ENCODE results near the gene MDFI. TPM values are rescaled to one million over a fixed set of nuclear protein-coding genes. Genes with fewer than 3 reads are reported as not detected.

Gene MDFI
- total and polyA plus RNA-seq, 2 experiments from 2014 or later: 2.8 to 51.4 TPM

DNA sequence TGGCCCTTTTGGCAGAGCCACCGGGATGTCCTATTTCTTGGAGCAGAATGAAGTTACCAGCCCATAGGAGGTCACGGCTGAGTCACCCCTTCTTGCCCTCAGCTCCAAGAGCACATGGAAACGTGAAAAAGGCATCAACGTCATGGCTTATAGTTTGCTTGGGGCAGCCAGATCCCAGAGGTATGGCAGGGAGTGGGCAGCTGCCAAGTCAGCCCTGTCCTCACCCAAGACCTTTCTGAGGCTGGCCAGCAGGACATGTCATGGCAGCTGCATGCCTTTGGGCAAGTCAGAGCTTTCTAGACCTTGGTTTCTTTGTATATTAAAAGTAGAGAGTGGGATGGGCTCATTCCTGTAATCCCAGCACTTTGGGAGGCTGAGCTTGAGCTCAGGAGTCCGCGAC is 8.2 kb upstream of the MDFI start:
- no peak overlapping the region for H3K4me3 Mint-ChIP-seq
- H3K27ac ChIP-seq (ENCODE audit: low read depth): no peak overlapping the region
- H3K4me1 ChIP-seq (ENCODE audit: insufficient read depth): peaks cover 9% of the 10 kb centered on the region; the same call in 1 of the 2 replicates
- no peak overlapping the region for H3K4me3 ChIP-seq
- H2AFZ ChIP-seq: no peak overlapping the region
- no peaks in the 10 kb centered on the region for H4K20me1 ChIP-seq (replicated peaks; ENCODE audit: insufficient read depth)
- H3K27me3 ChIP-seq (ENCODE audit: insufficient read depth): peaks cover 11% of the 10 kb centered on the region
- 0 out of 2 replicates have a peak, but pooled peaks cover 4% of the 10 kb centered on the region for H3F3A ChIP-seq (replicated peaks; ENCODE audit: low read depth)
- no peak overlapping the region for H3K27ac Mint-ChIP-seq
- H3K36me3 Mint-ChIP-seq (ENCODE audit: low read depth): no peaks in the 10 kb centered on the region
- TF ChIP-seq STAT1 (IDR thresholded peaks at IDR 0.05; ENCODE audit: unreplicated experiment): no peak
- no peak for TF ChIP-seq ZNF331 (CRISPR knock-in tag; IDR thresholded peaks at IDR 0.05; ENCODE audit: low read depth)
- TF ChIP-seq, protein P1, sequence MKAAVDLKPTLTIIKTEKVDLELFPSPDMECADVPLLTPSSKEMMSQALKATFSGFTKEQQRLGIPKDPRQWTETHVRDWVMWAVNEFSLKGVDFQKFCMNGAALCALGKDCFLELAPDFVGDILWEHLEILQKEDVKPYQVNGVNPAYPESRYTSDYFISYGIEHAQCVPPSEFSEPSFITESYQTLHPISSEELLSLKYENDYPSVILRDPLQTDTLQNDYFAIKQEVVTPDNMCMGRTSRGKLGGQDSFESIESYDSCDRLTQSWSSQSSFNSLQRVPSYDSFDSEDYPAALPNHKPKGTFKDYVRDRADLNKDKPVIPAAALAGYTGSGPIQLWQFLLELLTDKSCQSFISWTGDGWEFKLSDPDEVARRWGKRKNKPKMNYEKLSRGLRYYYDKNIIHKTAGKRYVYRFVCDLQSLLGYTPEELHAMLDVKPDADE (IDR thresholded peaks at IDR 0.05): no peak
- no peak for TF ChIP-seq ZNF114 (CRISPR knock-in tag; IDR thresholded peaks at IDR 0.05)
- TF ChIP-seq JUNB (IDR thresholded peaks at IDR 0.05; ENCODE audit: unreplicated experiment): no peak
- TF ChIP-seq, protein P2, sequence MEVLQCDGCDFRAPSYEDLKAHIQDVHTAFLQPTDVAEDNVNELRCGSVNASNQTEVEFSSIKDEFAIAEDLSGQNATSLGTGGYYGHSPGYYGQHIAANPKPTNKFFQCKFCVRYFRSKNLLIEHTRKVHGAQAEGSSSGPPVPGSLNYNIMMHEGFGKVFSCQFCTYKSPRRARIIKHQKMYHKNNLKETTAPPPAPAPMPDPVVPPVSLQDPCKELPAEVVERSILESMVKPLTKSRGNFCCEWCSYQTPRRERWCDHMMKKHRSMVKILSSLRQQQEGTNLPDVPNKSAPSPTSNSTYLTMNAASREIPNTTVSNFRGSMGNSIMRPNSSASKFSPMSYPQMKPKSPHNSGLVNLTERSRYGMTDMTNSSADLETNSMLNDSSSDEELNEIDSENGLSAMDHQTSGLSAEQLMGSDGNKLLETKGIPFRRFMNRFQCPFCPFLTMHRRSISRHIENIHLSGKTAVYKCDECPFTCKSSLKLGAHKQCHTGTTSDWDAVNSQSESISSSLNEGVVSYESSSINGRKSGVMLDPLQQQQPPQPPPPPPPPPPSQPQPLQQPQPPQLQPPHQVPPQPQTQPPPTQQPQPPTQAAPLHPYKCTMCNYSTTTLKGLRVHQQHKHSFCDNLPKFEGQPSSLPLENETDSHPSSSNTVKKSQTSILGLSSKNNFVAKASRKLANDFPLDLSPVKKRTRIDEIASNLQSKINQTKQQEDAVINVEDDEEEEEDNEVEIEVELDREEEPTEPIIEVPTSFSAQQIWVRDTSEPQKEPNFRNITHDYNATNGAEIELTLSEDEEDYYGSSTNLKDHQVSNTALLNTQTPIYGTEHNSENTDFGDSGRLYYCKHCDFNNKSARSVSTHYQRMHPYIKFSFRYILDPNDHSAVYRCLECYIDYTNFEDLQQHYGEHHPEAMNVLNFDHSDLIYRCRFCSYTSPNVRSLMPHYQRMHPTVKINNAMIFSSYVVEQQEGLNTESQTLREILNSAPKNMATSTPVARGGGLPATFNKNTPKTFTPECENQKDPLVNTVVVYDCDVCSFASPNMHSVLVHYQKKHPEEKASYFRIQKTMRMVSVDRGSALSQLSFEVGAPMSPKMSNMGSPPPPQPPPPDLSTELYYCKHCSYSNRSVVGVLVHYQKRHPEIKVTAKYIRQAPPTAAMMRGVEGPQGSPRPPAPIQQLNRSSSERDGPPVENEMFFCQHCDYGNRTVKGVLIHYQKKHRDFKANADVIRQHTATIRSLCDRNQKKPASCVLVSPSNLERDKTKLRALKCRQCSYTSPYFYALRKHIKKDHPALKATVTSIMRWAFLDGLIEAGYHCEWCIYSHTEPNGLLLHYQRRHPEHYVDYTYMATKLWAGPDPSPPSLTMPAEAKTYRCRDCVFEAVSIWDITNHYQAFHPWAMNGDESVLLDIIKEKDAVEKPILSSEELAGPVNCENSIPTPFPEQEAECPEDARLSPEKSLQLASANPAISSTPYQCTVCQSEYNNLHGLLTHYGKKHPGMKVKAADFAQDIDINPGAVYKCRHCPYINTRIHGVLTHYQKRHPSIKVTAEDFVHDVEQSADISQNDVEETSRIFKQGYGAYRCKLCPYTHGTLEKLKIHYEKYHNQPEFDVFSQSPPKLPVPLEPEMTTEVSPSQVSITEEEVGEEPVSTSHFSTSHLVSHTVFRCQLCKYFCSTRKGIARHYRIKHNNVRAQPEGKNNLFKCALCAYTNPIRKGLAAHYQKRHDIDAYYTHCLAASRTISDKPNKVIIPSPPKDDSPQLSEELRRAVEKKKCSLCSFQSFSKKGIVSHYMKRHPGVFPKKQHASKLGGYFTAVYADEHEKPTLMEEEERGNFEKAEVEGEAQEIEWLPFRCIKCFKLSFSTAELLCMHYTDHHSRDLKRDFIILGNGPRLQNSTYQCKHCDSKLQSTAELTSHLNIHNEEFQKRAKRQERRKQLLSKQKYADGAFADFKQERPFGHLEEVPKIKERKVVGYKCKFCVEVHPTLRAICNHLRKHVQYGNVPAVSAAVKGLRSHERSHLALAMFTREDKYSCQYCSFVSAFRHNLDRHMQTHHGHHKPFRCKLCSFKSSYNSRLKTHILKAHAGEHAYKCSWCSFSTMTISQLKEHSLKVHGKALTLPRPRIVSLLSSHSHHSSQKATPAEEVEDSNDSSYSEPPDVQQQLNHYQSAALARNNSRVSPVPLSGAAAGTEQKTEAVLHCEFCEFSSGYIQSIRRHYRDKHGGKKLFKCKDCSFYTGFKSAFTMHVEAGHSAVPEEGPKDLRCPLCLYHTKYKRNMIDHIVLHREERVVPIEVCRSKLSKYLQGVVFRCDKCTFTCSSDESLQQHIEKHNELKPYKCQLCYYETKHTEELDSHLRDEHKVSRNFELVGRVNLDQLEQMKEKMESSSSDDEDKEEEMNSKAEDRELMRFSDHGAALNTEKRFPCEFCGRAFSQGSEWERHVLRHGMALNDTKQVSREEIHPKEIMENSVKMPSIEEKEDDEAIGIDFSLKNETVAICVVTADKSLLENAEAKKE (CRISPR knock-in tag; IDR thresholded peaks at IDR 0.05): no peak
- no peak for TF ChIP-seq EZH2 (IDR thresholded peaks at IDR 0.05; ENCODE audit: low read depth, unreplicated experiment)
- TF ChIP-seq CREB1 (CRISPR knock-in tag; IDR thresholded peaks at IDR 0.05; ENCODE audit: low read depth): no peak
- TF ChIP-seq, protein P3, sequence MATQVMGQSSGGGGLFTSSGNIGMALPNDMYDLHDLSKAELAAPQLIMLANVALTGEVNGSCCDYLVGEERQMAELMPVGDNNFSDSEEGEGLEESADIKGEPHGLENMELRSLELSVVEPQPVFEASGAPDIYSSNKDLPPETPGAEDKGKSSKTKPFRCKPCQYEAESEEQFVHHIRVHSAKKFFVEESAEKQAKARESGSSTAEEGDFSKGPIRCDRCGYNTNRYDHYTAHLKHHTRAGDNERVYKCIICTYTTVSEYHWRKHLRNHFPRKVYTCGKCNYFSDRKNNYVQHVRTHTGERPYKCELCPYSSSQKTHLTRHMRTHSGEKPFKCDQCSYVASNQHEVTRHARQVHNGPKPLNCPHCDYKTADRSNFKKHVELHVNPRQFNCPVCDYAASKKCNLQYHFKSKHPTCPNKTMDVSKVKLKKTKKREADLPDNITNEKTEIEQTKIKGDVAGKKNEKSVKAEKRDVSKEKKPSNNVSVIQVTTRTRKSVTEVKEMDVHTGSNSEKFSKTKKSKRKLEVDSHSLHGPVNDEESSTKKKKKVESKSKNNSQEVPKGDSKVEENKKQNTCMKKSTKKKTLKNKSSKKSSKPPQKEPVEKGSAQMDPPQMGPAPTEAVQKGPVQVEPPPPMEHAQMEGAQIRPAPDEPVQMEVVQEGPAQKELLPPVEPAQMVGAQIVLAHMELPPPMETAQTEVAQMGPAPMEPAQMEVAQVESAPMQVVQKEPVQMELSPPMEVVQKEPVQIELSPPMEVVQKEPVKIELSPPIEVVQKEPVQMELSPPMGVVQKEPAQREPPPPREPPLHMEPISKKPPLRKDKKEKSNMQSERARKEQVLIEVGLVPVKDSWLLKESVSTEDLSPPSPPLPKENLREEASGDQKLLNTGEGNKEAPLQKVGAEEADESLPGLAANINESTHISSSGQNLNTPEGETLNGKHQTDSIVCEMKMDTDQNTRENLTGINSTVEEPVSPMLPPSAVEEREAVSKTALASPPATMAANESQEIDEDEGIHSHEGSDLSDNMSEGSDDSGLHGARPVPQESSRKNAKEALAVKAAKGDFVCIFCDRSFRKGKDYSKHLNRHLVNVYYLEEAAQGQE (IDR thresholded peaks at IDR 0.05; ENCODE audit: unreplicated experiment): no peak
- H3K9me3 Mint-ChIP-seq: no peaks in the 10 kb centered on the region
- DNase-seq (ENCODE audit: low spot score) (no peak), ATAC-seq (no peak)
- no peaks in the 10 kb centered on the region for H3K36me3 ChIP-seq (ENCODE audit: insufficient read depth)
- H3K9me2 ChIP-seq (ENCODE audit: insufficient read depth): no peaks in the 10 kb centered on the region
- H3K4me1 Mint-ChIP-seq: peaks cover 18% of the 10 kb centered on the region
- no peaks in the 10 kb centered on the region for H3K79me2 ChIP-seq (replicated peaks; ENCODE audit: insufficient read depth)
- peaks cover 14% of the 10 kb centered on the region for H3K27me3 Mint-ChIP-seq (ENCODE audit: insufficient read depth, low read depth, poor library complexity)
- no peak overlapping the region for H3K4me2 ChIP-seq
